HG03354 (cell line): ENCODE results near the gene UQCC5.

Source experiments
- ATAC-seq: cut with Tn5 transposase; IDR thresholded peaks from one replicate; pipeline ENCODE4 v1.9.1; 2021; ENCODE audit warnings: mild to moderate bottlenecking; ENCODE audit not compliant: unreplicated experiment, poor library complexity, severe bottlenecking

UQCC5 gene

DNA sequence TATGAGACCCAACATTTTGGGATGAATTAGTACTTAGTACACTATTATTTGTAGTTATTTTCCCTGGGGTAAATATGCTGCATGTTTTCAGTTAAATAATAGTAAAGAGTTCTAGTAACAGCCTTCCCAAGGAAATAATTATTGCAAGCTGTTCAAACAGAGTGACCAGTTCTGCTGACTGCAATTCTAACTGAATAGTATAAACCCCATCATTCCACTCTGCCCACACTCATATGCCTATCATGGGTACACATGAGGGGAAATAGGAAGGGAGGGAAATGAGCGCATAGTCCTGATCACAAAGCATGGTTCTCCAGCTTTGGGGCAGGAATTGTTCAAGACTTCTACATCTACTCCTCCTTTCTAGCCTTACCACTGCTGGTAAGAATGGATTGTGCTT, 18.7 kb downstream of the UQCC5 start:
- no peak for ATAC-seq

DNA sequence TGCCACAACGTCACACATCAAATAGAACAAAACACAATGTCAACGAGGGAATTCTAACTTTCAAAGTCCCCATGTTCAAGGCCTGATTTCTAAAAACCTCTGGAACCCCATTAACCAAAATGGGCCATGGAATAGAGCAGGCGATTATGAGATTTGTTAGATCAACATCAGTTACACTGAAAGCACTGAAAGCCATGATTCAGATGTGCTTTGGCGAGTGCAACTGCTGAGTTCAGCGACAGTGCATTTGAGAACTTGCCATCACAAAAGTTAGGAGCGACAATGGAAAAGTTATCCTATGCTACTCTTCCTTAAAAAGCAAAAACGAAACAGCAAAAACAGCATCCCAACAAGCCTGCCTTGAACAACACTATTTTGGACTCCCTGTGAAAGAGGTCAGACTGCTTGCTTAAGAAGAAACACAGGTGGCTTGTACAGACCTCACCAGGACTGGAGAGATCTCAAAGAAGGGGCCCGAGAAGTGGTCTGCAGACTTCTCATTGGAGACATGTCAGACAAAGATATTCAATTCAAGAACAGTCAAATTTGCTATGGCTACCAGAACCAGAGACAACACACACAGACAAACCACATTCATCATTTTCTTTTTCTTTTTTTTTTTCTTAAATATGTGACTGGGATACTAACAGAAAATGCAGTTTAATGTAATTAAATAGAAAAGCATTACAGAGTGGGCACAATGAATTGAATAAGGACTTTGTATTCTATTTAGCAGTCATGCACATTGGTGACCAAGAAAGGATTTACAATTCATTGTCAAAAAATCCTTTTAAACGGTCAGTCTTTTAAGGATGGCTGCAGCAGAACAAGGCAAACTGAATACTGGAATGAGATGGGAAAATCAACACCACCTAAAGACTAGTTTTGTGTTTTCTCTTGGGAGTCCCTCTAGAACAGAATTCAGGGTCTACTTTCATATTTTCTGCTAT, 20.9 kb downstream of the UQCC5 start:
- ATAC-seq: no peak

DNA sequence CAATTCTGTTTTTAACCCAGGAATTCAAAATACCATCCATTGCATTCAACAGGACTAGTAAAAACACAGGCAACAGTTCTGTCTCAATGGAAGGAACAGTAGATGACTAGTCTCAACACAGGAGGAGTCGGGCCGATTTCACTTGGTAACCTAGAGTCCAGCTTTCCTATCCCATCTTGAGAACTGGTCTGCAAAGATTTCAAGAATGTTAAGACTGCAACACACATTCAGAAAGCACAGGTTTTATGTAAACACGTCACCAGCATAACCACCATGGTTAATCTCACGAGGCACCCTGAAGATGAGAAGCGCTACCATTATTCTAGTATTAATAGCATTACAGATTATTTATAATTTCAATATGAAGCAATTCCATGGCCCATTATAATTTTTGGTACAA, 22.0 kb downstream of the UQCC5 start:
- ATAC-seq: no peak

DNA sequence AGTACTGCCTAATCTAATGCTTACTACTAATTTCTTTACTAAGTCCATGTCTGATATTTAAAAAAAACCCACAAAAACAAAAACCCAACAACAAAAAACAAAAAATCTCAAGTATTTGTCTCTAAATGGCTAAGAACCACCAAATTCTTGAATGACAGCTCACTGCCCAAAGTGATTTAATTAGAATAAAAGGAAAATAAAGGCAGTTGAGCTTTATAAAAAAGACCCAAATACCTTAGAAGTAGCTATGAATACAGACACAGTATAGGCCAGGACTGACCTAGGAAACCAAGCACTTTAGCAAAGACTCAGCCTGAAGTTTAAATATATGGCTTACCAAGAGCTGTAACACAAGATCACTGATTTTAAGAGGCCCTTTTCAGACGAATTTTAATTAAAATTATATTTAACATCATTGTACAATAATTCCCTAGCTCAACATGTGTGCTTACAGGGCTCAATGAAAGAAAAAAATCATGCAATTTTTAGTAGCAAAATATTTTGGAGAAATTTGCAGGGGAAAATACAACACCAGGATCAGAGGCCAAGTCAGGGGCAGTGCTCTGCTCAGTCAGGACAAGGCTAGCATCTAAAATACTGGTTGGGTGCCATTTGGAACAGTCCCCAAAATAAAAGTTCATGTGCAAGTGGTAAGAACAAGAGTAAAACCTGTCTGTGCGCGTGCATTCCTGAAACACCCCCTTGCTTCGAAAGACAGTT, 24.8 kb downstream of the UQCC5 start:
- ATAC-seq: no peak

DNA sequence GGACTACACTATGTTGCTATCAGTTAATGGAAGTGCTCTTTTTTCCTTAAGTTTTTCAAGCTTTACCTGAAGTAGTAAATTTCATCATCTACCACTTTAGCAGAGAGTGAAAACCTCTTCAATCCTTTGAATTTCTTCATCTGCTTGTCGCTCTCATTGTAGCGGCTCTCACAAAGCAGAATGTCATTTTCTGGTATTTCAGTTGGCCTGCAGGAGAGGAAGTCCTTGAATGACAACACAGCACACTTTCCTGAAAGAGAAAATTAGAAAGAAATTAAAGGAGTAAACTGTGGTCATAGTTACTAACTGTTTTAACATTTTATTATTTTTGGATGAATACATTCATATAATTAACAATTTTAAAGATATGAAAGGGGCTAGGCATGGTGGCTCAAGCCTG, 27.6 kb downstream of the UQCC5 start:
- no peak for ATAC-seq

DNA sequence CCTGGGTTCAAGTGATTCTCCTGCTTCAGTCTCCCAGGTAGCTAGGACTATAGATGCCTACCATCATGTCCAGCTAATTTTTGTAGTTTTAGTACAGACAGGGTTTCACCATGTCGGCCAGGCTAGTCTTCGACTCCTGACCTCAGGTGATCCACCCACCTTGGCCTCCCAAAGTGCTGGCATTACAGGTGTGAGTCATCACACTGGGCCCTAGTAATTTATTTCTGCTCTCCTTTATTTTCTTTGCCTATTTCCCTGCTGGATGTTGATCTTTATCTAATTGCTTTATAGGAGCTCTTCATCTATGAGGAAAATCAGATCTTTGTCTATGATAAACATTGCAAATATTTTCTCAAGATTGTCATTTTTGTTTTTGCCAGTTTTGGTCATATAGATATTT, 31.7 kb downstream of the UQCC5 start:
- ATAC-seq: no peak

DNA sequence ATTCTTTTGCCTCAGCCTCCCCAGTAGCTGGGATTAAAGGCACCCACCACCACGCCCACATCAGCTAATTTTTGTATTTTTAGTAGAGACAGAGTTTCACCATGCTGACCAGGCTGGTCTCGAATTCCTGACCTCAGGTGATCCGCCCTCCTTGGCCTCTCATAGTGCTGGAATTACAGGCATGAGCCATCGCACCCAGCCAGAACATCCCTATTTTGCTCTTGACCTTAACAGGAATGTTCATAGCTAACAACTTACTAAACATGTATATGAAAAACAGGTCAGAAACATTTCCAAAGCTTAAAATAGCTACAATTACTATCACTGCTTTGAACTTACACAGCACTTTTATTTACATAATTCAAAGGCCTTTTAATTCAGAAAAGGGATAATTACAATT, 33.7 kb downstream of the UQCC5 start:
- ATAC-seq: no peak

DNA sequence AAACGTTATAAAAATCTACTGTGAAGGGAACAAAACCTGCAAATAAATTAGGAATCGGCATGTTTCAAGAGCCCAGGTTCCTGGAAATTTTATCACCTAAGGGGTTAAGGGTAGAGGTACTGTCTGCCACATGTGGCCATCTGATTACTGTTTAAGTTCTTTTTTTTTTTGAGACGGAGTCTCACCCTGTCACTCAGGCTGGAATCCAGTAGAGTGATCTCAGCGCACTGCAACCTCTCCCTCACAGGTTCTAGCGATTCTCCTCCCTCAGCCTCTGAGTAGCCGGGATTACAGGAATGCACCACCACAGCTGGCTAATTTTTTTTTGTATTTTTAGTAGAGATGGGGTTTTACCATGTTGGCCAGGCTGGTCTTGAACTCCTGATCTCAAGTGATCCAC, 35.8 kb downstream of the UQCC5 start:
- ATAC-seq: no peak

DNA sequence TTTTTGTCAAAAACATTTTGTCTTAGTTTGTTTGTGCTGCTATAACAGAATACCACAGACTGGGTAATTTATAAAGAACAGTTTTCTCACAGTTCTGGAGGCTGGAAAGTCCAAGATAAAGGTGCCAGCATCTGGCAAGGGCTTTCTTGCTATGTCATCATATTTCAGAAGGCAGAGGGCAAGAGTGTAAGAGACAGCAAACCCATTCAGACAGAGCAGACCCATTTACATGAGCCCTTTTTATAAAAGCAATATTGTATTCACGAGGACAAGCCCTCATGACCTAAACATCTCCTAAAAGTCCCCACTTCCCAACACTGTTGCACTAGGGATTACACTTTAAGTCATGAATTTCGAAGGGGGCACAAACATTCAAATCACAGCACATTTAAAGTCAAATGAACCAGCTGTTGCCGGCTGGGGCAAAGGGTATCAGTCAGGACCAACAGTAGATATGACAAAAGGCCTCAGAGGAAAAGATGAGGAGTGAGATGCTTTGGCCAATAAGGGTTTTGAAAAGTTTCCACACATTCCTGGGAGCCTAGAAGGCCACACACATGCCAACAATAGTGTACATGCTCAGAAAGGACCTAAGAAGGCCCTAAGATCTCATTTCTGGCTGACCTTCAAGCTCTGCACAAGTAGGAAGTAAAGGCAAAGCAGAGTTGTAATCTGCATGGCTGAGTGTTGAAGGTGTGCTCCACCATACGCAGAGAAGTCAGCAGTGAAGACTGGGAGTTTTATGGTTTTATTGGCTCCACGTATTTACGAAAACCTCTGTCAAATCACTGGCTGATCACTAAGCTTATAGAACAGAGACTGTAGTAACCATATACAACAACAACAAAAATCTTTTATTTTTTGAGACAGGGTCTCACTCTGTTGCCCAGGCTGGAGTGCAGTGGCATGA, 37.9 kb downstream of the UQCC5 start:
- ATAC-seq: no peak
